Stimulated activated CD8-positive, alpha-beta memory T cell treated with anti-CD3 and anti-CD28 coated beads, Interleukin-4, amount 100 ng/mL, for 4 hours (primary cell): ENCODE measurements around the gene TRHDE.

Experiments
- DNase-seq, 2 donors: peaks; one replicate each; pipeline ENCODE4 v3.0.0-alpha.2; 2020; ENCODE audit warnings: low read depth in 2 of 2, low spot score in 1 of 2

The TRHDE gene

GRCh38 chr12:72315858-72316257, 43.7 kb downstream of the TRHDE start:
- no peak for DNase-seq

- DNase-seq: no peak
These were observed 46.2 kb downstream of the TRHDE start for GRCh38 chr12:72318341-72318740.

GRCh38 chr12:72323881-72324280, 51.7 kb downstream of the TRHDE start:
- no peak for DNase-seq

GRCh38 chr12:72330301-72330700, 58.1 kb downstream of the TRHDE start:
- DNase-seq: no peak

- no peak for DNase-seq
These were observed 58.6 kb downstream of the TRHDE start for GRCh38 chr12:72330784-72331183.

GRCh38 chr12:72337382-72337781, 65.2 kb downstream of the TRHDE start:
- no peak for DNase-seq

- no peak for DNase-seq
These were observed 65.8 kb downstream of the TRHDE start for GRCh38 chr12:72337946-72338345.

- no peak for DNase-seq
These were observed 66.3 kb downstream of the TRHDE start for GRCh38 chr12:72338437-72338836.

GRCh38 chr12:72346363-72346944, 74.3 kb downstream of the TRHDE start:
- DNase-seq: no peak

GRCh38 chr12:72349491-72349890, 77.3 kb downstream of the TRHDE start:
- no peak for DNase-seq

GRCh38 chr12:72359416-72359815, 87.2 kb downstream of the TRHDE start:
- no peak for DNase-seq

GRCh38 chr12:72365151-72365550, 93.0 kb downstream of the TRHDE start:
- DNase-seq: no peak

GRCh38 chr12:72366255-72366654, 94.1 kb downstream of the TRHDE start:
- no peak for DNase-seq

GRCh38 chr12:72368298-72368697, 96.1 kb downstream of the TRHDE start:
- no peak for DNase-seq

GRCh38 chr12:72368719-72369422, 96.7 kb downstream of the TRHDE start:
- DNase-seq: no peak

- DNase-seq: no peak
These were observed 97.3 kb downstream of the TRHDE start for GRCh38 chr12:72369423-72369959.

GRCh38 chr12:72380441-72380840, 108.3 kb downstream of the TRHDE start:
- DNase-seq: no peak

GRCh38 chr12:72388322-72388721, 116.2 kb downstream of the TRHDE start:
- no peak for DNase-seq

- no peak for DNase-seq
These were observed 118.0 kb downstream of the TRHDE start for GRCh38 chr12:72390146-72390545.

- DNase-seq: no peak
These were observed 133.9 kb downstream of the TRHDE start for GRCh38 chr12:72406111-72406510.

GRCh38 chr12:72432037-72432604, 160.0 kb downstream of the TRHDE start:
- DNase-seq: no peak

- no peak for DNase-seq
These were observed 161.1 kb downstream of the TRHDE start for GRCh38 chr12:72433298-72433697.
